ENCODE results near the gene CBLB.

CBLB gene

DNA sequence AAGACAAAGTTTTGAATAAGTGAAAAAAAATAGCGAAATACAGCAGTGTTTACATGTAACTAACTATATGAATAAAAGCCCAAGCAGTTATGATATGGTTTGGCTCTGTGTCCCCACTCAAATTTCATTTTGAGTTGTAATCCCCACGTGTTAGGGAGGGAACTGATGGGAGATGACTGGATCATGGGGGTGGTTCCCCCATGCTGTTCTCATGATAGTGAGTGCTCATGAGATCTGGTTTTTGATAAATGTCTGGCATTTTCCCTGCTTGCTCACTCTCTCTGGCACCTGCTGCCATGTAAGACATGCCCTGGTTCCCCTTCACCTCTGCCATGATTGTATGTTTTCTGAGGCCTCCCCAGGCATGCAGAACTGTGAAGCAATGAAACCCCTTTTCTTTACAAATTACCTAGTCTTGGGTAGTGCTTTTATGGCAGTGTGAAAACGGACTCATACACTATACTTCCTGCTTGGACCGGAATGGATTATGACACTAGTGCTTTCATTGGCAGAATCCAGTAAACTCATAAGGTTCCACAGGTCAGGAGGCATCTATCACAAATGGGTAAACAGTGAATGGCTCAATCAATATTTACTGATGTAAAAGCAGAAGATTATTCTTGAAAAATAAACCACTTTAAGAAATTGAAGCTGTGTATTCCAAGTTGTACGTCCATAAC lies 192.1 kb downstream of the CBLB start:
- no peak for DNase-seq

DNA sequence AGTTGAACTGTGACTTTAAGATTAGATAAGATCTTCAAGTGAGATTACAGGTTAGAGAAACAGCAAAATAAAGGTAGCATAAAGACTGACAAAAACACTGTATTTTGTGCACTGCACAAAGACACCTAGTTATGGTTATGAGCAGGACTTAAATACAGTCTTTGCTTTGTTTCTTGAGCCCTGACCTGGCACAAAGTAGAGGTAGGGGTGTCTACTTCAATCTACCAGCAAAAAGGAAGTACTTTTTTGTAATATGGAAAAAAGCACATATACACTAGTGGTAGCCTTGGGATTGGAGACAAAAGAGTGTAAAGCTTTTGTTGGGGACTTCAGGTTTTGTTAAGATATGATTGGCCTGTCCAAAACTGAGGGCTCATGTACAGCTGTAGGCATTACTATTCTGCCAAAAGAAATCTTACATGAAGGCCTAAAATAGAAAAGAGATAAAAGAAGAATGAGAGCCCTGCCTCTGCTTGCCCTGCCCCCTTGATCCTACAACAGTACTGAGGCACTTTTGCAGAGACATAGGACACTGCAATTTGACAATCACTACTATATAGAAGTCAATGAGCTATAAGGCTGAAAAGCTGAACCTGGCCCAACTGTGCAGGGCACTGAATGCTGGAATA lies 194.3 kb downstream of the CBLB start:
- DNase-seq = no peak

DNA sequence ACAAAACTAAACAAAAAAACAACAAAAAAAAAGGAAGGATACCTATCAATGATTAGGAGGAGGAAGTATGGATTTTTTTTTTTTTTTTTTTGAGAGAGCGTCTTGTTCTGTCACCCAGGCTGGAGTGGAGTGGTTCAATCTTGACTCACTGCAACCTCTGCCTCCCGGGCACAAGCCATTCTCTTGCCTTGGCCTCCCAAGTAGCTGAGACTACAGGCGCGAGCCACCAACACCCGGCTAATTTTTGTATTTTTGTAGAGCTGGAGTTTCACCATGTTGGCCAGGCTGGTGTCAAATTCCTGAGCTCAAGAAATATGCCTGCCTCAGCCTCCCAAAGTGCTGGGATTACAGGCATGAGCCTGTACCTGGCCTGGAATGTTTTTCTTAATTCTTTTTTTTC lies 195.8 kb downstream of the CBLB start:
- no peak for DNase-seq

DNA sequence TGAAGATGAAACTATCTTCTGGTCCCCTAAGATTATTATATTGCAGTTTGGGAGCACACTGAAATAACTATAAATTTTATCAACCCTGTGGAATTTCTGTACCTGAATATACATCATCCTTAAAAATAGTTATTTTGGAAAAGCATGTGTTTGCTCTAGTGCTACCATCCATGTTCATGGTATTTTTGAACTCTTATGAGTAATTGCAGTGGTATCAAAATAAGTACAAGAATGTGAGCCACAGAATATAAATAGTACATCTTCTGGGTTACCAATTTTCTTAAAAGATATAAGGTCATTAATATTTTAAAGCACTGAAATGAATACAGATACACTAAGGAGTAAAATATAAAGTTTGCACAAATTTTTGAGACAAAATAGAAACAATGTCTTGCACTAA lies 206.5 kb downstream of the CBLB start:
- DNase-seq = no peak

DNA sequence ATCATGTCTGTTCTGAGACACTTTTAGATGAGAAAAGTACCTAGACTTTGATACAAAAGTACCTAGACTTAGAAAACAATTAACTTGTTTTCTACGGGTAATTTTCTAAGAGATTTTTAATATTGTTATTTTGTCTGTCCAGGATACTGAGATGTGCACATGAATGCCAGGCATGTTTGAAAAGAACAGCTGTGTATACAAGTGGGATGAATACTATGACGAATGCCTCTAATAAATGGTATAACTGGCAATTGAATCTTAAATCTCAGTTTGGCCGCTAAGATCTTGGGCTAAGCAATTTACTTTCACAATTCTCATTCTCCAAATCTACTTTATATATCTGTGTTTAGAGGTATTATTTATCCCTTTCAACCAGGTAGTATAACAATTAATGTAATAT lies 207.4 kb downstream of the CBLB start:
- no peak for DNase-seq

DNA sequence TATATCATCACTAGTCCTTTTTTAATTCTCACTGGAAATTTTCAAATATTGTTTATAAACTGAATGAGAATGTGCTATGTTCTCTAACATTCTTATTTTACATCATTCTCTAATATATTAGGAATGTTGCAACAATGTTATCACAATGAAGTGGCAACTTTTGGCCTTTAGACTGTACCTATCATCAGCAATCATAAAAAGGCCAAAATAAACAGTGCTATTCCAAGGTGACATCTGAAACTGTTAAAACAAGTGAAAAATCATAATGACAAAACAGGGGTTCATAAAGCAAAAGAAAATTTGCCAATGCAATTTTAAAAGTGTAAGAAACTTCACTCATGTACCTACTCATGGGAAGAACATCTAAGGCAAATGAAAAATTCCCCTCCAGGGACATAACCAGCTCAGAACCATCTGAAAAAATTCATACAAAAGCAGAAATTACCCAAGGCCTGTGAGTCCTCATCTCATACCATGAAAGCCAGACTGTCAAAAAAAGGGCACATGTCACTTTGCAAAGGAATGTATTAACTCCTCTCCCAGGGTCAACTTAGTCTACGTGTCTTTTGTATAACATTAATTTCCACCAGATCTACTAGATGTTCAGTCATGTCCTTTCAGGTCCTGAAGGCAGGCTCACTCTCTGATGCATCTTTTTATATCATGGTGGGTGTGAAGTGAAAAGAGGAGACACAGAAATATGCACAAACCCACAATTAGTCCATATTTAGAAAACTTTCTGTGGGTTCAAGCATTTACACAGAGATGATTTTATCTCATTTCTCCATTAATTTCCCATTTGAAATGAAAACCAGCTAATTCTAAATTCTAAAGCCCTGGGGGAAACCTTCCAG lies 211.9 kb downstream of the CBLB start:
- DNase-seq = no peak

DNA sequence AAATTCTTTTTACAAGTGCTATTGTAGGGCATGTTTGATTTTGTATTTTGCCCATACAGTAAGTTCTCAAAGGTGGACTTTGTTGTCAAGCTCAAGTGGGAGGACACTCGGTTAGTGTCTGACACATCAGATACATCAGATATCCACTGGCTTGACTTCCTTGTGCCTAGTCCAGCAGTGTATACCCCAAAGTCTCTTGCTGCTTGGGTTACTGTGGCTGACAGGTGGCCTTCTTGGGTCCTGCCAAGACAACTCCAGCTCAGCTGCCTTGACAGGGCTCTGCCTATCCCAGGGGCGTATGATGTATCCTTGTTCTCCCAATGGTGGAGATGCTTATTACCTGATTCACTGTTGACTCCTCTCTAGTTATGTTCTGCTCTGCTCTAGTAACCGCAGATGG lies 214.9 kb downstream of the CBLB start:
- DNase-seq = no peak

DNA sequence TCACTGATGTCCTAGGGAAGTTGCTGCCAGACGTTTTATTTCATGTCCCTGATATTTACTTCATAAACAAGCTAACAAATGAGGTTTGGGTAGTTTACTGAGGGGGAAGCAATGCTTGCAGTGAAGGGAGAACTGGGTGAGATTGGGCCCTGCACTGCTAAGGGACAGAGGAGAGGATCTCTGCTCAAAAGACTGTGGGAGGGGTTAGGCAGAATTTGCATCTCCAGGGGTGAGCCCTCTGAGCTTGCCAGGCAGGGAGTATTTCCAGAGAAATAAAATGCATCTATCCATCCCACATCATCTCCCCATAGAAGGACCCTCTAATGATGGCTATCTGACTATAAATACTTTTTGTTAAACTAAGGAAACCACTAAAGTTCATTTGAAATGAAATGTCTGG lies 215.6 kb downstream of the CBLB start:
- DNase-seq = no peak

DNA sequence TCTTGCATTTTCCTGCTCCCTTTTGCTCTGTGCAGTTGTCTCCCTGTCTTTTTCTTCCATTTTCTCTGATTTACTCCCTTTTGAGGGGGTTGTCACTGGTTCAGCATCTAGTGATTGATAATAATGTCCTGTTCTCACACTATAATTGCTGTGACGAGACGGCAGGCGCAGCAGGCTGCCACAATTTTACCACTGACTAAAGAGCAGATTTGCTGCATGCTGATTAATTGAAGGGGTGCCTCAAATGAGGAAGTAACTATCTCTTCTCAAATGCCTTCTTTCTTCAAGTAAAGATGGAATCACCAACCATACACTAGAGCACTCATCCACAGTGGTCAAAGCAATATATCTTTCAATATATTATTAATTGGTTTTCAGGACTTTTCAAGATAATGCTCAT lies 219.3 kb downstream of the CBLB start:
- DNase-seq = no peak

DNA sequence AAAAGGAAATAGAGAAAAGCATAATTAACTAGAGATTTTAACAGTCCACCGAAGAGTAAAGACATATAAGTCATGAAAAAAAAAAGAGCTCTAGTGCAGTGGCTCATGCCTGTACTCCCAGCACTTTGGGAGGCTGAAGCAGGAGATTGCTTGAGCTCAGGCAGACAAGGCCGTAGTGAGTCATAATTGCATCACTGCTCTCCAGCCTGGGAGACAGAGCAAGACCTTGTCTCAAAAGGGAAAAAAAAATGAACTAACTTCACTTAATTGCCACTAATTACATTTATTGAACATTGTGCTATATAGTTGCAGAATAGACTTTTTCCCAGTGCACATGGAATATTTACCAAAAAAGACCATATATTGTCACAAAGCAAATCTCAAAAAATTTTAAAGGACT lies 221.8 kb downstream of the CBLB start:
- no peak for DNase-seq

DNA sequence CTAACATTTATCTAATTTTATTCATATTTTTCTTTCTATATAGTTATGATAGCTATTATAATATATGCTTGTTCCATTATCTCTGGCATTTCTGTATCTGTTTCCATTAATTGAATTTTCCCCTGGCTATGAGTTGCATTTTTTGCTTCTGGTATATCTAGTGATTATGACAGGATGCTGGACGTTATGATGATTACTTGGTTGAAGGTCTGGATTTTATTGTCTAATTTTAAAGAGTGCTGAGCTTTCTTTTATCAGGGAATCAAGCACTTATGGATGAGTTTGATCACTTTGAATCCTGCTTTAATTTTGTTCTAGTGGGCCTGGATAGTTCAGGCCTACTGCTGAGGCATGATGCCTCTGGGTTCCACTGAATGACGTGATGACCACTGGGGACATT lies 229.7 kb downstream of the CBLB start:
- DNase-seq = no peak

DNA sequence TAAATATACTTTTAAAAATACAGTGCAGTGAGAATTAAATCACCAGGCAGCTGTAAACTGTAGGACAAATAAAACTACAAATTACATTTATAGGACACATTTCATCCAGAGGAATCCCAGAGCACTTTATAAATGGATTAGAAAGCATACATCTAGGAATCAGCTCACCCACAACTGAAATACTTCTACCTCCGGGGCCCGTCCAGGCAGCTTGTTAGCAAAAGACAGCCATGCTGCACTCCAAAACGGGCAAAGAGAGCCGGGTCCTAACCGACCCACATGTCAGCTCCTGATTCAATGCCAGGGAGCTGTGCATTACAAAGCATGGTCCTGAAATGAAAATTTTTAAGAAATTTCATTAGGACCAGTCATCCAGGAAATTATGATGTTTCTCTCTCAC lies 234.1 kb downstream of the CBLB start:
- DNase-seq = no peak

DNA sequence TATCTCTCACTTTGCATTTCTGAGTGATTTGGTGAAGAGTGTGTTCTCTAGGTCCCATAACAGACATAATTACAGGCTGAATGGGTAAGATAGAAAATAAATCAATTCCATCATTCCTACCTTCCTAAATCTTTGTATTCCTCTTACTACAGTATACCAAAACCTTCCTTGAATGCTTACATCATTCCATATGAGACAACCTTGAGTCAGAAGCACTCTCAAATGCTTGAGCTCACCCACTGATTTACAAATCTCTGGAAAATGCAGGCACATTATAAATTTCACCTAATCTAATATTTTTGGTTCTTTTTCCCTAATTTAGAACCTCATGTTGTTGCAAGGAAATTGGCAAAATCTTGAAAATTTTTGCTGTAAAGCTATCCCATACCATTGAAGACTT lies 239.1 kb downstream of the CBLB start:
- no peak for DNase-seq

DNA sequence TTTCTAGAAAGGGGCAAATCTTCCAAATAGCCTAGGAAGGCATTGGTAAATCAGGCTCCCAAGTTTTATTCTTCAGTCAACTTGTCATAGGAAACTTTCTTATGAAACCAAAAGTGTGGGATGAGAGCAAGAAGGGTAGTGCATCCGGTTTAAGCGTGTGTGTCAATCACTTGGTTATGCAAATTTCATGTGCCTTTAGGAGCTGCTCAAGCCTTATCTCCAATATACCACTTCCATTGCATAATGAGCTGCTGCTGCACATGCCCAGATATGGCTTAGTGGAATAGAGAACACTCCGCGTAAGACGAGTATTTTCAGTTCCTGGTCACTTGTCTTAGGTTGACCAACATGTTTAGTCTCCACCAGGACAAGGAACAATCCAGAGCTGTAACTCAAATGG lies 242.1 kb downstream of the CBLB start:
- DNase-seq = no peak

DNA sequence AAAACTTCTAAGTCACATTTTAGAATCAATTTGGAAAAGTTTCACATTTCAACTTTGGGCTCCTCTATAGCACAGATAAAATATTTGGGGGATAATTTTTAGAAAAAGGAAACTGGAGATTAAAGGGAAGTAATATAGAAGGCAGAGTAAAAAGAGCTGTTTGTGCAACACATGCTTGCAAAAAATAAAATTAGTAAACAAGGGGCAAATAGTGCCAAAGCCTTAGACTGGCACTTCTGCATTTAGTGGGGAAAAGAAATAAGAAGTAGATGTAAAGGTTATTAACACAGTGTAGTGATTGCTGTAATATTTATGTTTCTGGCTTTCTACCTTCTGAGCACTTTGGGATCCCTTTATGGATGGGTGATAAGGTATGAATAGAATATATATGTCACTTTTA lies 246.6 kb downstream of the CBLB start:
- no peak for DNase-seq

DNA sequence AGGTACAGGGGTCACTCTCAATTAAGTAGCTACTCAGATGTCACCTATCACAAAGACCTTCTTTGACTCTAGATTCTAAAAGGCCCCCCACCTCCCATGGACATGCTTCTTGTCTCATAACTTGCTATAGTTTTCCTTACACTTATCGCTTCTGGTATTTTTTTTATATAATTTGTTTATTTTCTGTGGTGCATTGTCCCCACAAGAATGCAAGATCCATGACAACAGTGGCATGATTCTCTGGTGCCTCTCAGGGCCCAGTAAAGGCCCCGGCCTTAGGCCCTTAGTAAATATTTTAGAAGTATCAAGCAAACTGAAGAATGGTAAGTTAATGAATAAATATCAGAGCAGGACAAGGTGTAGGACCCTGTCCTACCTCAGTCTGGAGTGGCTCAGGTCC lies 248.6 kb downstream of the CBLB start:
- DNase-seq = no peak

DNA sequence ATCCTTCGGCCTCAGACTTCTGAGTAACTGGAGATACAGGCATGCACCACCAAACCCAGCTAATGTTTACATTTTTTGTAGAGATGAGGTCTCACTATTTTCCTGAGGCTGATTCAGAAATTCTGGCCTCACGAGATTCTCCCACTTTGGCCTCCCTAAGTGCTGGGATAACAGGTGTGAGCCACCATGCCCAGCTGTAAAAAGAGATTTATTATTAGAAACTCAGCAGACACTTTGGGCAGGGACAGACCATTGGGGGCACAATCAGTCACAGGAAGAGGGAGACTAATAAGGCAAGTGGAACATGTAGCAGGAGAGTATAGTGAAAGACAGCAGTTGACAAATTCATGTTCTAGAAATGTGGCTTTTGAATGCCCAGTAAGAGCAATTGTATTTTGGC lies 249.2 kb downstream of the CBLB start:
- no peak for DNase-seq

DNA sequence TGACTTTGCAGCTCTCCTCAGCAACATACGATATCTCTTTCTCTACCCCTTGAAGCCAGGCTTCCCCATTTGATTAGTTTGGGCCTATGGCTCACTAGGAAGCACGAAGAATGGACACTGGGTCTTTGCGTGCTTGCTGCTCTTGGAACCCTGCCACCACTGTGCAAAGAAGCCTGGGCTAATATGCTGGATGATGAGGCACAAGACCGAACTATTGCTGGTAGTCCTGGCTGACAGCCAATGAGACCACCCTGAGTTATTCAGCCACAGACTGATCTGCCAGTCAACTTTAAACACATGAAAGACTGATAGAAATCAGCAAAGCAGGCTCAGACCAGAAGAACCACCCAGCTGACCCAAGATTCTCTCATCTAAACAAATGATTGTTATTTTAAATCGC lies 250.3 kb downstream of the CBLB start:
- DNase-seq = no peak

DNA sequence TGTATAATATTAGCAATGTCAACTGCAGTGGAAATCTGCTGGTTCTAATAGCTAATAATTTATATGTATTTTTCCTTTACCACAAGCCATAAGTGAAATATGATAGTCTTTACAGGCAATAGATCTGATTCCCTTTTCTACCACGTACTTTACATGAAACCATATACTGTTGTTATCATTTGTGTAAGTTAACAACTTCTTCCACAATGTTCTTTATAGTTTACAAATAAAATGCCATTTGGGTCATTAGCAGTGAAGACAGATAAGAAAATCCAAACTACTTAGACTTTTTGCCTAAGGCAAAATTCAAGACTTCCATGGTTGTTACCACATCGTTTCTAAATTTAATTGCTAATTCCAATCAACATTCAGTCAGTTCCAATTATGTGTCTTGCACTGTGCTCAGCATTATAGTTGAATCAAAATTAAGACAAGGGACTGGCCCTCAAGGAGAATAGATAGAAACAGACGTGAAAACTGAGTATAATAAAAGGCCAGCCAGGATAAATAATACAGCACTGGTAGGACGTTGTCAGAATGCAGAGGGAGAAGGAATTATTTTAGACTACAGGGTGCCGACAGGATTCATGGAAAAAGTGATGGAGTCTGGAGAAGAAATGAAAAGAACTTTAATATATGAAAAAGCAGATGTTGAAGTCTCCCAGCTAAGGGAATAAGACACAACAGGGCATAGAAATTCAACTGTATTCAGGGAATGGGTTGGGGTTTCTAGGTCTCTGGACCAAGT lies 252.3 kb downstream of the CBLB start:
- no peak for DNase-seq

DNA sequence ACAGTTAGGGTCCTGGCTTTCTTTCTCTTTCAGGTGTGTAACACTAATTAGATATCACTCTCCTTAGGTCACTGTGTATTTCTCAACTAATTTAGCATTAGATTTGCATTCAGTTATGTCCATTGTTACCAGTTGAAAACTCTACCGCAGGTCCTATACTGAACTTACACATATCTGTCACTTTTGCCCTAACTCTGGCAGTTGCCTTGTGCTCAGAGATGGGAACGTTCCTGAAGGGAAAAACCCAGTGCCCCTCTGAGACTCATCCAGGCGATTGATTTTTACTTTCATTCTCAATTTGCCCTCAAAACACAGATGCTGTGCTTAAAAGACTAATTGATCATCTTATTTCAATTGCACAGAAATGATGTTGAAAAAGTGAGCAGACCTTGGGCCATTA lies 253.0 kb downstream of the CBLB start:
- DNase-seq = no peak

DNA sequence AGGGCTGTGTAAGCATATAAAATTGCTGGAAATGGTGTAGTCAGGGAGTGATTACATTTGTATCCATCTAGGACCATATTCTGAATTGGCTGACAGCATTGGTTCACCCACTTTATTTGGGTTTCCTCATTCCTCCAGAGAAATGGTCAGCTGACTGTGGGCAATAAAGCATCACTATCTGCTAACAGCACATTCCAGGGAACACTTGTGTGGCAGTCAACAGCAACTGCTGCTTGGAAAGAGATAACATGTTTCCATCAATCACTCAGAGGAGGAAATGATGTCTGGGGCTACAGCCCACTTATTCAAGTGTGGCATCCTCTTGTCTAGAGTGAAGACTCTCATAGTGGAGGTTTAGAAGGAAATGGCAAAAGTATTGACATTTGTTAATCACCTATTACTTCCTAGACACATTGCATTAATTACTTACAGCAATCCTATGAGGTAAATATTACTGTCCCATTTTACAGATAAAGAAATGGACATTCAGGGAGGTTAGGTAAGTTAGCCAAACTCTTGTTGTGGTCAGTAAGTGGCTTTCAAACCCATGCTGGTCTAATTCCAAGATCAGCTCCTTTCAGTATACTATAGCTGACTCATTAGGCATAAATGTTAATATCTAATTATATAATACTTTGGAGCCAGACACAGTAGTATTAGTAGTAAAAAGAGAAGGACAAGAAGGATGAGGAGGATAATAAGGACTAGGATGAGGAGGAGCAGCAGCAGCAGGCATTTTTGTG lies 254.4 kb downstream of the CBLB start:
- DNase-seq = no peak

DNA sequence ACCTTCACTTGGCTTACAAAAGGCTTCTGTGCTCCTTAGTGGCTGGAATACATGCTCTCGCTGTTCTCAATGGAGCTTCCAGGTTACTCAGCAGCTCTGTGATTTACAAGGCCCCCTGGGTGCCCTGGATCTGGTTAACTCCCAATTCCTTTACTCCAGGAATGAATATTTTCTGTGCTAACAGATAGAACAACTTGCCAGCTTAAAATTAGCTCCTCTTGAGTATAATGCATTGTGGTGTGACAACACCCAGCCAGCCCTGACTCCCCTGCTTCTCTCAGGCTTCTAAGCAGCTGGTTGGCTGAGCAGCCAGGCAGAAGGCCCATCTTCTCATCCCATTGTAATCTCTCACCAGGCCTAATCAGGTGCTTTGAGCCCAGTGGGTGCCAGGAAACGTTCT lies 255.7 kb downstream of the CBLB start:
- no peak for DNase-seq
